ENCODE measurements around the gene CHST11.

DNA sequence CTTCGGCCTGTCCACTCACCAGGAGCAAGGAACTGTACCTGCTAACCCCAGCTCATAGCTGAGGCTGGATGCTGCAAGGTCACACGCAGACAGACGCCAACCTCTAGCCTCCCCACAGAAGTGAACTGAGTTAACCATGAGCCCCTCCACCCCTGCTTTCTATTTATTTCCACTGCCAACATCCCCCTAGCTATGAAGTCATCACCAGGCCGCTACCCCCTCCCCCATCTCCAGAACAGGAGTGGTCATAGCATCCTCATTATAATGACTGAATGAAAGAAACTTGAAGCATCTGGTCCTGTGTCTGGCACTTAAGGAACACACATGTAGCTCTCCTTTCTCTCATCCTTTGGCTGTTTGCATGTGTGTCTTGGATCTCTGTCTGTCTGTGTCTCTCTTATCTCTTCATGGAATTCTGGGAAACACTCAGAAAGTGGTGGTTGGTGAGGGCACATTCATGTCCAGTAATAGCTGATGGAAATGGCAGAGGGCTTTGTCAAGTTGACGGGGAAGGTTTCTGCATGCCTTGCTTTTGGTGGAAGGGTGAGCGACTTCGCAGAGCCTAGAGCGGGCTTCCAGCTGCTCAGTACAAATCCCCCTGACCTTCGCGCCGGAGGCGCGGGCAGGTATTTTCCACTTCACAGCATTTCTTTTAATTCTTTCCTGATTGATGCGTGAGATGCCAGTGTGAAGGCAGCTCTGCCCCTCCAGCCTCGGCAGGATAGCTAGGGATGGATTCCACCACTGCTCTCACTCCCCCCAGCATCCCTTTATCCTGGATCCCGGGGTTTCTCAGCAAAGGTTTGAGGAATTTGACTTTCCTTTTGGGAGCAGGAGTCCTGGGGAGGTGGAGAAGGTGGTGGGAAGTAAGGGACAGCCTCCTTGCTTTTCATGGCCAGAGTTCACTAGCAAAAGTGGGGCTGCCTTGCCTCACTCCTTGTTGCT is 198.2 kb downstream of the CHST11 start:
- TF ChIP-seq, protein P1, sequence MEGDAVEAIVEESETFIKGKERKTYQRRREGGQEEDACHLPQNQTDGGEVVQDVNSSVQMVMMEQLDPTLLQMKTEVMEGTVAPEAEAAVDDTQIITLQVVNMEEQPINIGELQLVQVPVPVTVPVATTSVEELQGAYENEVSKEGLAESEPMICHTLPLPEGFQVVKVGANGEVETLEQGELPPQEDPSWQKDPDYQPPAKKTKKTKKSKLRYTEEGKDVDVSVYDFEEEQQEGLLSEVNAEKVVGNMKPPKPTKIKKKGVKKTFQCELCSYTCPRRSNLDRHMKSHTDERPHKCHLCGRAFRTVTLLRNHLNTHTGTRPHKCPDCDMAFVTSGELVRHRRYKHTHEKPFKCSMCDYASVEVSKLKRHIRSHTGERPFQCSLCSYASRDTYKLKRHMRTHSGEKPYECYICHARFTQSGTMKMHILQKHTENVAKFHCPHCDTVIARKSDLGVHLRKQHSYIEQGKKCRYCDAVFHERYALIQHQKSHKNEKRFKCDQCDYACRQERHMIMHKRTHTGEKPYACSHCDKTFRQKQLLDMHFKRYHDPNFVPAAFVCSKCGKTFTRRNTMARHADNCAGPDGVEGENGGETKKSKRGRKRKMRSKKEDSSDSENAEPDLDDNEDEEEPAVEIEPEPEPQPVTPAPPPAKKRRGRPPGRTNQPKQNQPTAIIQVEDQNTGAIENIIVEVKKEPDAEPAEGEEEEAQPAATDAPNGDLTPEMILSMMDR (conservative IDR thresholded peaks at IDR 0.05 in 1 of 2, IDR thresholded peaks at IDR 0.05 in 1 of 2; ENCODE audit: extremely low read depth in 1 of 2, insufficient read depth in 1 of 2, low read depth in 1 of 2, low read length in 2 of 2): no peak
- TF ChIP-seq EZH2 (IDR thresholded peaks at IDR 0.05; ENCODE audit: borderline replicate concordance, low read length): no peak
